Measurements from ENCODE around the gene PET117.
"Not testable (repeated sequence)": the region's sequence is repeated elsewhere in the genome, so short reads cannot be mapped to it uniquely, and the experiment has no call there.

PET117 gene

DNA sequence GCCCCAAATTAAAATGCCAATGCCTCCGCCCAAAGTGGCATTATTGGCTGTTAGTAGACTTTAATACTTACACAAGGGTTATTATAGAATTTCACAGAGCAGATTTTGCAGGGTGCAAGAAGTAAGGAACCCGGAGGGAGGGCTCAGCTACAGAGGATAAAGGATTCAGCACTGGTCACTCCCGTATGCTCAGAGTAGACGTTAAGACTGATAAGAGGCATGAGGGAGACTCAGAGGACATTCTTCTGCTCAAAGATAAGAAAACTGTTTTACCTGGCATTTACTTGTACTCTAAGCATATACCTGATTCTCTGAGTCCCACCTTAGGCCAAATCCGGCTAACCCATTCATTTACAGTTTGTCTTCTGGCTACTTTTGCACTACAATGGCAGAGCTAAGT lies 43.5 kb upstream of the PET117 start:
- no peak overlapping the region for H3K4me3 ChIP-seq (replicated peaks; ENCODE audit: insufficient read depth, low read length)
- TF ChIP-seq, protein P1, sequence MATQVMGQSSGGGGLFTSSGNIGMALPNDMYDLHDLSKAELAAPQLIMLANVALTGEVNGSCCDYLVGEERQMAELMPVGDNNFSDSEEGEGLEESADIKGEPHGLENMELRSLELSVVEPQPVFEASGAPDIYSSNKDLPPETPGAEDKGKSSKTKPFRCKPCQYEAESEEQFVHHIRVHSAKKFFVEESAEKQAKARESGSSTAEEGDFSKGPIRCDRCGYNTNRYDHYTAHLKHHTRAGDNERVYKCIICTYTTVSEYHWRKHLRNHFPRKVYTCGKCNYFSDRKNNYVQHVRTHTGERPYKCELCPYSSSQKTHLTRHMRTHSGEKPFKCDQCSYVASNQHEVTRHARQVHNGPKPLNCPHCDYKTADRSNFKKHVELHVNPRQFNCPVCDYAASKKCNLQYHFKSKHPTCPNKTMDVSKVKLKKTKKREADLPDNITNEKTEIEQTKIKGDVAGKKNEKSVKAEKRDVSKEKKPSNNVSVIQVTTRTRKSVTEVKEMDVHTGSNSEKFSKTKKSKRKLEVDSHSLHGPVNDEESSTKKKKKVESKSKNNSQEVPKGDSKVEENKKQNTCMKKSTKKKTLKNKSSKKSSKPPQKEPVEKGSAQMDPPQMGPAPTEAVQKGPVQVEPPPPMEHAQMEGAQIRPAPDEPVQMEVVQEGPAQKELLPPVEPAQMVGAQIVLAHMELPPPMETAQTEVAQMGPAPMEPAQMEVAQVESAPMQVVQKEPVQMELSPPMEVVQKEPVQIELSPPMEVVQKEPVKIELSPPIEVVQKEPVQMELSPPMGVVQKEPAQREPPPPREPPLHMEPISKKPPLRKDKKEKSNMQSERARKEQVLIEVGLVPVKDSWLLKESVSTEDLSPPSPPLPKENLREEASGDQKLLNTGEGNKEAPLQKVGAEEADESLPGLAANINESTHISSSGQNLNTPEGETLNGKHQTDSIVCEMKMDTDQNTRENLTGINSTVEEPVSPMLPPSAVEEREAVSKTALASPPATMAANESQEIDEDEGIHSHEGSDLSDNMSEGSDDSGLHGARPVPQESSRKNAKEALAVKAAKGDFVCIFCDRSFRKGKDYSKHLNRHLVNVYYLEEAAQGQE (IDR thresholded peaks at IDR 0.05; ENCODE audit: insufficient replicate concordance, low read depth): no peak
- TF ChIP-seq GABPA (IDR thresholded peaks at IDR 0.05; ENCODE audit: low read depth) (no peak), SPI1 (IDR thresholded peaks at IDR 0.05; ENCODE audit: borderline replicate concordance, low read depth) (no peak), POLR2AphosphoS5 (IDR thresholded peaks at IDR 0.05; ENCODE audit: low read depth) (no peak)
- TF ChIP-seq, protein P2, sequence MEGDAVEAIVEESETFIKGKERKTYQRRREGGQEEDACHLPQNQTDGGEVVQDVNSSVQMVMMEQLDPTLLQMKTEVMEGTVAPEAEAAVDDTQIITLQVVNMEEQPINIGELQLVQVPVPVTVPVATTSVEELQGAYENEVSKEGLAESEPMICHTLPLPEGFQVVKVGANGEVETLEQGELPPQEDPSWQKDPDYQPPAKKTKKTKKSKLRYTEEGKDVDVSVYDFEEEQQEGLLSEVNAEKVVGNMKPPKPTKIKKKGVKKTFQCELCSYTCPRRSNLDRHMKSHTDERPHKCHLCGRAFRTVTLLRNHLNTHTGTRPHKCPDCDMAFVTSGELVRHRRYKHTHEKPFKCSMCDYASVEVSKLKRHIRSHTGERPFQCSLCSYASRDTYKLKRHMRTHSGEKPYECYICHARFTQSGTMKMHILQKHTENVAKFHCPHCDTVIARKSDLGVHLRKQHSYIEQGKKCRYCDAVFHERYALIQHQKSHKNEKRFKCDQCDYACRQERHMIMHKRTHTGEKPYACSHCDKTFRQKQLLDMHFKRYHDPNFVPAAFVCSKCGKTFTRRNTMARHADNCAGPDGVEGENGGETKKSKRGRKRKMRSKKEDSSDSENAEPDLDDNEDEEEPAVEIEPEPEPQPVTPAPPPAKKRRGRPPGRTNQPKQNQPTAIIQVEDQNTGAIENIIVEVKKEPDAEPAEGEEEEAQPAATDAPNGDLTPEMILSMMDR (IDR thresholded peaks at IDR 0.05; ENCODE audit: insufficient read depth, low read length): no peak
- H3K27ac ChIP-seq (replicated peaks): no peak overlapping the region
- DNase-seq (ENCODE audit: low read depth in 1 of 2, low spot score in 1 of 2): no peak
- no peaks in the 10 kb centered on the region for H3K27me3 ChIP-seq (ENCODE audit: insufficient read depth, poor library complexity, severe bottlenecking)

DNA sequence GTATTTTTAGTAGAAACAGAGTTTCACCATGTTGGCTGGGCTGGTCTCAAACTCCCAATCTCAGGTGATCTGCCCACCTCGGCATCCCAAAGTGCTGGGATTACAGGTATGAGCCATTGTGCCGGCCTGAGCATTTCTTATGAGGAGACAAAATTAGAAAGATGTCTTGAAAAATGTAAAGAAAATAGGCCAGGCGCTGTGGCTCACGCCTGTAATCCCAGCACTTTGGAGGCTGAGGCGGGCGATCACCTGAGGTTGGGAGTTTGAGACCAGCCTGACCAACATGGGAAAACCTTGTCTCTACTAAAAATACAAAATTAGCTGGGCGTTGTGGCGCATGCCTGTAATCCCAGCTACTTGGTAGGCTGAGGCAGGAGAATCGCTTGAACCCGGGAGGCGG lies 37.1 kb upstream of the PET117 start:
- H3K27ac ChIP-seq (replicated peaks); H3K27me3 ChIP-seq (ENCODE audit: insufficient read depth, poor library complexity, severe bottlenecking); H3K4me3 ChIP-seq (replicated peaks; ENCODE audit: insufficient read depth, low read length); DNase-seq (ENCODE audit: low read depth in 1 of 2, low spot score in 1 of 2): not testable (repeated sequence)

DNA sequence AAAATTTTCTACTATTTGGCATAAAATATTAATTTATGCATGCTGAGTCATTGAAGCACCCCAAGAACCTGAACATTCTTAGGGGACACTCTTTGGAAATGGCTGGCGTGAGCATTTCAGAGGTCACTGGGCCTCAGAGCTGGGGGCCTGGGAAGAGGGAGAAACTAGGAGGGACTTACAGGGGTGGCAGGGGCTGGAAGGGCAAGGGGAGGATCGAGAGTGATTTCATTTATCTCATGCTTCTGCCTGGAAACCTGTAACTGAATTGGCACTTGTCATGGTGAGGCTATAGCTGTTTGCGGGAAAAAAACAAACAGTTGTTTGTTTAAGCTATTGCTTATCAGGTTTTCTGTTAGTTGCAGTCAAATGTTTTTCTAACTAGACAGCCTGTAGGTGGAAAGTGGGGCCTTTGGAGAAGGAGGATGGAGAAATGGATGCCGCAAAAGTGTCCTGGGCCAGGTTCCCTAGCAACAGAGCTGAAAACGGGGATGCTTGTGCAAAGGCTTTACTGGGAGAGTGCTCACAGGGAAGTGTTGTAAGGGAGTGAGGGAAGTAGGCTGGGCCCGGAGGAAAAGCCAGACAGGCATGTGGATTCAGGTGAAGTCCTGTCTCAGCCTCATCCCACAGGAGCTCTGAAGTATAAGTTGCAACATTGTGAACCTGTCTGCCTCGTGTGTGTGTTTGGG lies 36.4 kb upstream of the PET117 start:
- H3K27ac ChIP-seq (replicated peaks): no peak overlapping the region
- H3K4me3 ChIP-seq (replicated peaks; ENCODE audit: insufficient read depth, low read length): no peak overlapping the region
- no peak for DNase-seq (ENCODE audit: low read depth in 1 of 2, low spot score in 1 of 2)
- no peaks in the 10 kb centered on the region for H3K27me3 ChIP-seq (ENCODE audit: insufficient read depth, poor library complexity, severe bottlenecking)
- no peak for TF ChIP-seq POLR2AphosphoS5 (IDR thresholded peaks at IDR 0.05; ENCODE audit: low read depth)
- TF ChIP-seq, protein P1 (IDR thresholded peaks at IDR 0.05; ENCODE audit: insufficient replicate concordance, low read depth): no peak
- TF ChIP-seq GABPA (IDR thresholded peaks at IDR 0.05; ENCODE audit: low read depth): no peak
- TF ChIP-seq SPI1 (IDR thresholded peaks at IDR 0.05; ENCODE audit: borderline replicate concordance, low read depth): no peak
- TF ChIP-seq, protein P2 (IDR thresholded peaks at IDR 0.05; ENCODE audit: insufficient read depth, low read length): no peak

DNA sequence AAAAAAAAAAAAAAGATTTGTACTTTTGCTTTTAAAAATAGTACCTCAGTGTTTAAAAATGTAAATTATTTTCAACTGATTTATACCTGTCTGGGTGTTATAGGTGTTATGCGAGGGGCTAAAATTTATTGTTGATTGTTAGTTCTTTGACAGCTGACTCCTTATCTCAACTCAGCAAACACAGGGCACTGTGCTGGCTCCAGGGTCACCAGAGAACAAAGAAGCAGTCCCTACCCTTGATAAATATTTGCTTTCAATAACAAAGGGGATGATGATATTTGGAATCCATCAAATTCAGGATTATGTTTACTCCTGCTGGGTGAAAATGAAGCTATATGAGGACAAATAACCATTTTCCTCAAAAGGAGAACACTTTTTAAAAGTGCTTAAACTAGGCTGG lies 34.2 kb upstream of the PET117 start:
- TF ChIP-seq GABPA (IDR thresholded peaks at IDR 0.05; ENCODE audit: low read depth): no peak
- no peak for TF ChIP-seq SPI1 (IDR thresholded peaks at IDR 0.05; ENCODE audit: borderline replicate concordance, low read depth)
- TF ChIP-seq, protein P2 (IDR thresholded peaks at IDR 0.05; ENCODE audit: insufficient read depth, low read length): no peak
- TF ChIP-seq POLR2AphosphoS5 (IDR thresholded peaks at IDR 0.05; ENCODE audit: low read depth): no peak
- TF ChIP-seq, protein P1 (IDR thresholded peaks at IDR 0.05; ENCODE audit: insufficient replicate concordance, low read depth): no peak
- DNase-seq (ENCODE audit: low read depth in 1 of 2, low spot score in 1 of 2): no peak
- no peak overlapping the region for H3K4me3 ChIP-seq (replicated peaks; ENCODE audit: insufficient read depth, low read length)
- no peaks in the 10 kb centered on the region for H3K27me3 ChIP-seq (ENCODE audit: insufficient read depth, poor library complexity, severe bottlenecking)
- H3K27ac ChIP-seq (replicated peaks): no peak overlapping the region
